ENCODE measurements around the gene SLCO4C1. TPM values are rescaled to one million over a fixed set of nuclear protein-coding genes. Genes with fewer than 3 reads are reported as not detected.

SLCO4C1 gene
- total and polyA plus RNA-seq, 2 of the 13 experiments (the other 11 are each of a cell fraction or from before 2014, with no cell fraction given), result 1.3 to 7.8 TPM

- Histone ChIP-seq H4K20me1 (ENCODE audit: insufficient read depth, low read length) (no peaks in the 10 kb centered on the region), H3K9me3 (ENCODE audit: low read length) (no peaks in the 10 kb centered on the region), H3K79me2 (ENCODE audit: insufficient read depth, low read length) (peaks cover 10% of the 10 kb centered on the region), H3K4me2 (ENCODE audit: low read depth, low read length) (peak overlapping the region; percentile 94), H3K4me1 (ENCODE audit: insufficient read depth, low read length) (peaks cover 38% of the 10 kb centered on the region), H3K9ac (ENCODE audit: insufficient read depth, low read depth, low read length) (peak overlapping the region; percentile 63), H3K27me3 (ENCODE audit: control insufficient read depth in 1 of 2, insufficient read depth in 2 of 2, low read length in 2 of 2) (no peaks in the 10 kb centered on the region), H2AFZ (ENCODE audit: low read length) (peak overlapping the region; percentile 80), H3K36me3 (replicated peaks in 1 of 2; ENCODE audit: control insufficient read depth in 1 of 2, insufficient read depth in 2 of 2, low read length in 2 of 2) (no peaks in the 10 kb centered on the region), H3K27ac (ENCODE audit: extremely low read length, insufficient read depth, low read length) (peak overlapping the region; percentile 61), H3K4me3 (replicated peaks in 1 of 3; ENCODE audit: insufficient read depth in 1 of 3, low read depth in 2 of 3, low read length in 3 of 3) (peak overlapping the region; percentile 47 to 90 (median 84))
- TSS peak; percentile 47 for BruUV-seq (replicated peaks)
- ChIA-PET CTCF (ENCODE audit: low intra/inter-chr PET ratio, low total read pairs) (no interaction called here), POLR2A (interaction anchor here (0.7 to 1.3 kb wide), 2 partner anchors 10 to 12 kb away, joined by 3 to 4 read pairs; no protein-coding TSS in a partner anchor)
- in situ Hi-C loops (cut with HindIII; ENCODE audit: extremely low pct_ligation_motif_present, low pct_unique_long_range_greater_than_20kb) (no loop called here), intact Hi-C loops (cut with micrococcal nuclease; ENCODE audit: unreplicated experiment) (loop anchor here (2.0 to 10.0 kb wide), 3 partner anchors 73 to 353 kb away; no protein-coding TSS in a partner anchor)
- WGBS (ENCODE audit: low lambda C conversion rate), result under 1% methylated on average over 18 of the region's 26 CpGs
- FAIRE-seq, result no peak
- no peak for DNase-seq (ENCODE audit: low spot score)
- ATAC-seq, result peak; percentile 65
- TF ChIP-seq HIC2 (CRISPR knock-in tag; IDR thresholded peaks at IDR 0.05; ENCODE audit: low read depth), result peak; percentile 22; the same call in 1 of the 2 replicates
- no peak for TF ChIP-seq HHEX (CRISPR knock-in tag; IDR thresholded peaks at IDR 0.05)
- TF ChIP-seq KLF15 (CRISPR knock-in tag; IDR thresholded peaks at IDR 0.05; ENCODE audit: borderline replicate concordance), result no peak
- TF ChIP-seq ZBTB7A (CRISPR knock-in tag; IDR thresholded peaks at IDR 0.05), result peak; percentile 78; the same call in 1 of the 2 replicates
- 0 out of 2 replicates have a peak, but pooled peaks have one; percentile 49 for TF ChIP-seq AHDC1 (CRISPR knock-in tag; IDR thresholded peaks at IDR 0.05; ENCODE audit: borderline replicate concordance)
- TF ChIP-seq ZNF670 (CRISPR knock-in tag; IDR thresholded peaks at IDR 0.05; ENCODE audit: borderline replicate concordance), result 0 out of 2 replicates have a peak, but pooled peaks have one; percentile 37
- TF ChIP-seq HNRNPL (IDR thresholded peaks at IDR 0.05; ENCODE audit: low read depth, low read length), result 0 out of 2 replicates have a peak, but pooled peaks have one; percentile 11
- TF ChIP-seq HES4 (CRISPR knock-in tag; IDR thresholded peaks at IDR 0.05; ENCODE audit: borderline replicate concordance), result 0 out of 2 replicates have a peak, but pooled peaks have one; percentile 45
These were observed 428 bp downstream of the SLCO4C1 start for GRCh38 chr5:102295534-102296177.
